Stimulated activated memory B cell treated with anti-CD40 and anti-IgM and Interleukin-4, amounts not matched to agents 10 μg/mL and 1 μg/mL and 100 μg/mL, for 72 hours (primary cell): Measurements from ENCODE around the gene FBN2.

Experiments
- ATAC-seq: fragments of 150-1000 bp; cut with Tn5 transposase; 2 replicates; pipeline ENCODE4 v1.10.0; 2021
- H3K27ac Mint-ChIP-seq: one replicate; pipeline ENCODE4 v1.8.0; 2022; ENCODE audit warnings: mild to moderate bottlenecking, mixed read lengths
- H3K27me3 Mint-ChIP-seq: one replicate; pipeline ENCODE4 v1.8.0; 2022; ENCODE audit warnings: mixed read lengths
- H3K36me3 Mint-ChIP-seq: one replicate; pipeline ENCODE4 v1.8.0; 2022; ENCODE audit warnings: mixed read lengths
- H3K4me1 Mint-ChIP-seq: one replicate; pipeline ENCODE4 v1.8.0; 2022; ENCODE audit warnings: mixed read lengths
- H3K4me3 Mint-ChIP-seq: one replicate; pipeline ENCODE4 v1.8.0; 2022; ENCODE audit warnings: mild to moderate bottlenecking, moderate library complexity, mixed read lengths
- H3K9me3 Mint-ChIP-seq: one replicate; pipeline ENCODE4 v1.8.0; 2022; ENCODE audit warnings: mixed read lengths

The FBN2 gene

GRCh38 chr5:128538000-128538249 lies at the start of gene FBN2:
Gene FBN2 (minus strand): TSS chr5:128538245. CDS start chr5:128537603, 642 bp downstream.
- Mint-ChIP-seq H3K36me3 (no peaks in the 10 kb centered on the region), H3K9me3 (no peaks in the 10 kb centered on the region), H3K27me3 (peaks cover 53% of the 10 kb centered on the region), H3K27ac (no peak within 1 kb of the TSS), H3K4me3 (no peak within 1 kb of the TSS), H3K4me1 (no peaks in the 10 kb centered on the region)
- no peak for ATAC-seq

DNA sequence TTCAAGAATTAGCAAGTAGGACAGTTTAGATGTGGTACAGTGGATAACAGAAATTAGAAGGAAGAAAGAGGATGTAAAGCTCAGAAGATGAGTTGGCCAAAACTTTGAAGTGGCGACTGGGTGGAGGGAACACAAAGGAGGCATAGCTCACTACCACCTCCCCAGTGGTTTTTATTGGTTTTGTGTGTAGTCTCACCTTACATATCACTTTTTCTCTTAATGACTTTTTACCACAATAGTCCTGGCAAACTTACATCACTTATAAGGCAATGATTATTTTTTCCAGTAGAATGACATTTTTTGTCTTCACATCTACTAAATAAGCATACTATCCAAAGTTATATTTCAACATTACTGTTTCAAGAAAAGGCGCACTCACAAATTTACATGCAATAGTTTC lies 49.2 kb upstream of the FBN2 start:
- H3K36me3 Mint-ChIP-seq = no peaks in the 10 kb centered on the region
- no peak overlapping the region for H3K27ac Mint-ChIP-seq
- H3K4me1 Mint-ChIP-seq = no peaks in the 10 kb centered on the region
- H3K27me3 Mint-ChIP-seq = no peaks in the 10 kb centered on the region
- peaks cover 3% of the 10 kb centered on the region for H3K9me3 Mint-ChIP-seq
- no peak overlapping the region for H3K4me3 Mint-ChIP-seq
- no peak for ATAC-seq

DNA sequence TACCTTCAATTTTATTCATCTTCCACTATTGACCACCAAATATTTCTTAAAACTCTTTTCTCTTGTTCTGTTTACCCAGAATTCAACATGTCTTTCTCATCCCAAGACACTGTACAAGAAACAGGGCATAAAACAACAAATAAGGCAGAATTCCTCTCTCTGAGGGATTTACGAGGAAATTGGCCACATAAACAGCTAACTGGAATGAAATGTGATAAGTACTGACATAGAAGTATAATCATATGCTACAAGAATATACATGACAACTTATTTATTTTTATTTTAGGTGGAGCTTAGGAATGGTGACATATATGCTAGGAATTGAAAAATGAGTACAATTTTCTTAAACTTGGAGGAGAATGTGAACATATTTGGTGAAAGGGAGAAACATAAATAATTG lies 48.8 kb upstream of the FBN2 start:
- Mint-ChIP-seq H3K27ac (no peak overlapping the region), H3K4me3 (no peak overlapping the region), H3K9me3 (peaks cover 3% of the 10 kb centered on the region), H3K4me1 (no peaks in the 10 kb centered on the region), H3K27me3 (no peaks in the 10 kb centered on the region), H3K36me3 (no peaks in the 10 kb centered on the region)
- ATAC-seq = no peak

- H3K27ac Mint-ChIP-seq = no peak overlapping the region
- ATAC-seq = no peak
- H3K27me3 Mint-ChIP-seq = no peaks in the 10 kb centered on the region
- no peaks in the 10 kb centered on the region for H3K4me1 Mint-ChIP-seq
- peaks cover 6% of the 10 kb centered on the region for H3K9me3 Mint-ChIP-seq
- H3K36me3 Mint-ChIP-seq = no peaks in the 10 kb centered on the region
- H3K4me3 Mint-ChIP-seq = no peak overlapping the region
These were observed 41.6 kb upstream of the FBN2 start for GRCh38 chr5:128579639-128580038.

GRCh38 chr5:128579093-128579492 lies 41.0 kb upstream of the FBN2 start:
- Mint-ChIP-seq H3K27me3 (no peaks in the 10 kb centered on the region), H3K4me1 (no peaks in the 10 kb centered on the region)

GRCh38 chr5:128574041-128574440 lies 36.0 kb upstream of the FBN2 start:
- H3K4me3 Mint-ChIP-seq = no peak overlapping the region

More at GRCh38 chr5:128579093-128579492, 41.0 kb upstream of the FBN2 start:
- Mint-ChIP-seq H3K27ac (no peak overlapping the region), H3K4me3 (no peak overlapping the region), H3K9me3 (peaks cover 6% of the 10 kb centered on the region), H3K36me3 (no peaks in the 10 kb centered on the region)
- no peak for ATAC-seq

GRCh38 chr5:128572930-128573319 lies 34.9 kb upstream of the FBN2 start:
- Mint-ChIP-seq H3K4me1 (no peaks in the 10 kb centered on the region), H3K4me3 (no peak overlapping the region), H3K27ac (no peak overlapping the region), H3K27me3 (no peaks in the 10 kb centered on the region), H3K9me3 (peaks cover 3% of the 10 kb centered on the region), H3K36me3 (no peaks in the 10 kb centered on the region)
- no peak for ATAC-seq

More at GRCh38 chr5:128574041-128574440, 36.0 kb upstream of the FBN2 start:
- H3K27me3 Mint-ChIP-seq = no peaks in the 10 kb centered on the region
- no peak overlapping the region for H3K27ac Mint-ChIP-seq
- H3K36me3 Mint-ChIP-seq = no peaks in the 10 kb centered on the region
- no peaks in the 10 kb centered on the region for H3K4me1 Mint-ChIP-seq
- H3K9me3 Mint-ChIP-seq = peaks cover 3% of the 10 kb centered on the region
- ATAC-seq = no peak

DNA sequence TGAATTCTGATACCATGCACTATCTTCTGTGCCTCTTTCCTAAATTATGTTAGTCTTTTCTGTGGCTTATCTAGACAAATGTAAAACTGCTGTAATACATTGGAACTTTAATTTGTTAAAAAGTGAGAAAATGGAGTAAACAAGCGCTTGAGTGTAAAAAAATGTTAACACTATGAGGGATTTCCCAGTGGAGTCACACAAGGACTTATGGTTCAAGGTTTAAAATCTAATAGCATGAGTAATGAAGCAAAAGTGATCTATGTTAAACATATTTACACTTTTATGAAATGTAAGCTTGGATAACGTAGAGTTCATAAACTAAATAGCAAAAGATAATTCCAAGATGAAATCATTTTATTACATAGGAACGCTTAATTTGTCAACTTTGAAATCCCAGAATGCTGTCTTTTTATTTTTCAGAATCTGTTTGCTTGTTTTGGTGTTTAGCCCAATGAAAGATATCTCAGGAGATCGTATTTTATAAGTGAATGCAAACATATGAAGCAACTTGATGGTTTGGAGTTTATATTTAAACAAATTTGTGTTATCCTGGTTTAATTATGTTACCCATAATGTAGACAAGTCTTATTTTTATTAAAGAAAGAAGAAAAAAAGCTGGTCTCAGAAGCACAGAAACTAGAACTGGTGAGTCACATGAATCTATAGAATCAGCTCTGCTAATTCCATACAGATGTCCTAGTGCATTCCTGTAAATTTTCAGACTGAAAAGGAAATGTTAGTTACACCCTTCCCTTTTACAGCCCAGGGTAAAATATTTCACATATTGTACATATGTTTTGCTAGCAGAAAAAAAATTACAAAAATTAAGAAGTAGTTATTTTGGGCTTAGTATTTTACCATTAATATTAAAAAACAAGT lies 34.2 kb upstream of the FBN2 start:
- no peaks in the 10 kb centered on the region for H3K4me1 Mint-ChIP-seq
- H3K36me3 Mint-ChIP-seq = no peaks in the 10 kb centered on the region

GRCh38 chr5:128566178-128566577 lies 28.1 kb upstream of the FBN2 start:
- no peak for ATAC-seq
- H3K27me3 Mint-ChIP-seq = no peaks in the 10 kb centered on the region

More for the DNA sequence above, 34.2 kb upstream of the FBN2 start:
- H3K27me3 Mint-ChIP-seq = no peaks in the 10 kb centered on the region
- no peak overlapping the region for H3K27ac Mint-ChIP-seq
- H3K4me3 Mint-ChIP-seq = no peak overlapping the region
- peaks cover 5% of the 10 kb centered on the region for H3K9me3 Mint-ChIP-seq
- no peak for ATAC-seq

DNA sequence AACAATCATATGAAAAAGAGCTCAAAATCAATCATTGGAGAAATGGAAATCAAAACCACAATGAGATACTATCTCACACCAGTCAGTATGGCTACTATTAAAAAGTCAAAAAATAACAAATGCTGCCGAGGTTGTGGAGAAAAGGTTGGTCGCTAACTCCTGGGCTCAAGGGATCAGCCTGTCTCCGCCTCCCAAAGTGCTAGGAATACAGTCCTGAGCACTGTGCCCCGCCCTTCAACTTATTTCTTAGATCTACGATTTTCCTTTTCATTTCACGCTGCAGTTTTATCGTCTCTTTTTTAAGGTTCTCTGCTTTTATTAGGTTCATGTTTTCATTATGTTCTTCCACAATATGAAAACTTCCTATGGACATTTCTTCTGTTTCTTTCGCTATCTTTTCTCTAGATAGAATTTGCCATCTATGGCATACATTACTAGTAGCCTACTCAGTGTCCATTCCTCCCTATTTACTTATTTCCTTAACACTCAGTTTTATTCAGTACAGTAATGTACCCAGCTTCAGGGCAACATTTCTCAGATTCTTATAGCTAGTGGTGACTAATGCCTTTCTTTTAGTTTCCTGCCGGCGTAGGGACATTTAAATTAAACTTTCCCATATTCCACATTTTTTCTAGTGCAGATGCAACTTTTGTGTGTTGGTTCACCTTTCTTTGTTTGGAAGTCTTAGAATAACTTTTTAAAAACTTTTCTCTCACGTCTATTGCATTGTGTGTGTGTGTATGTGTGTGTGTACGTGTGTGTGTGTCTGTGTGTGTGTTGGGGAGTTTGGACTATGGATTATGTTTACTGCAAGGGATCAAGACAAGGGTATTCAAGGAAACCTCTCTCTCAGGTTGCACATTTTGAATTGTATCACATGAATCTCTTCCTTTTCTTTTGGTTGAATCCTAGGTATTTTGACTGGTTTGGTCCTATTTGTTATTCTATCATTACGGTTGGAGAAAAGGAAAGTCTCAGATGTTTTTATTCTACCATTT lies 21.6 kb upstream of the FBN2 start:
- H3K36me3 Mint-ChIP-seq = no peaks in the 10 kb centered on the region
- H3K4me1 Mint-ChIP-seq = no peaks in the 10 kb centered on the region
- no peaks in the 10 kb centered on the region for H3K27me3 Mint-ChIP-seq
- no peaks in the 10 kb centered on the region for H3K9me3 Mint-ChIP-seq
- ATAC-seq = no peak
- no peak overlapping the region for H3K4me3 Mint-ChIP-seq
- H3K27ac Mint-ChIP-seq = no peak overlapping the region

More at GRCh38 chr5:128566178-128566577, 28.1 kb upstream of the FBN2 start:
- H3K4me3 Mint-ChIP-seq = no peak overlapping the region
- no peak overlapping the region for H3K27ac Mint-ChIP-seq
- no peaks in the 10 kb centered on the region for H3K36me3 Mint-ChIP-seq
- peaks cover 2% of the 10 kb centered on the region for H3K9me3 Mint-ChIP-seq
- no peaks in the 10 kb centered on the region for H3K4me1 Mint-ChIP-seq

- Mint-ChIP-seq H3K9me3 (peaks cover 18% of the 10 kb centered on the region), H3K27ac (no peak overlapping the region), H3K4me1 (no peaks in the 10 kb centered on the region), H3K36me3 (no peaks in the 10 kb centered on the region), H3K4me3 (no peak overlapping the region), H3K27me3 (no peaks in the 10 kb centered on the region)
- no peak for ATAC-seq
These were observed 15.7 kb upstream of the FBN2 start for GRCh38 chr5:128553747-128554146.

DNA sequence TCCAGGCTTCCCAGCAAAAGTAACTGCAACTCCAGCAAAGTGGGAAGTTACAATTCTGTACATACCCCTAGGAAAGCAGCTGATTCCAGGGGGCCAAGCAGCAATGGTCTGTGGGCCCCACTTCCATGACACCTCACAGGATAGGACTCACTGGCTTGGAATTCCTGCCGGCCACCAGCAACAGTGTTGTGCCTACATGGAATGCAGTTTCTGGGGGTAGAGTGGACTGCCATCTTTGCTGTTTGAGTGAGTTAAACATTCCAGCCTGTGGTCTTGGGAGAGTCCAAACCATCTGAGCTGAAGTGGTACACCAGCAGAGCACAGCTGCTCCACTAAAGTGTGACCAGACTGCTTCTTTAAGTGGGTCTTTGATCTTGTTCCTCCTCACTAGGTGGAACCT lies 13.4 kb upstream of the FBN2 start:
- Mint-ChIP-seq H3K9me3 (peaks cover 18% of the 10 kb centered on the region), H3K4me1 (no peaks in the 10 kb centered on the region), H3K27me3 (no peaks in the 10 kb centered on the region), H3K36me3 (no peaks in the 10 kb centered on the region), H3K27ac (no peak overlapping the region), H3K4me3 (no peak overlapping the region)
- no peak for ATAC-seq

DNA sequence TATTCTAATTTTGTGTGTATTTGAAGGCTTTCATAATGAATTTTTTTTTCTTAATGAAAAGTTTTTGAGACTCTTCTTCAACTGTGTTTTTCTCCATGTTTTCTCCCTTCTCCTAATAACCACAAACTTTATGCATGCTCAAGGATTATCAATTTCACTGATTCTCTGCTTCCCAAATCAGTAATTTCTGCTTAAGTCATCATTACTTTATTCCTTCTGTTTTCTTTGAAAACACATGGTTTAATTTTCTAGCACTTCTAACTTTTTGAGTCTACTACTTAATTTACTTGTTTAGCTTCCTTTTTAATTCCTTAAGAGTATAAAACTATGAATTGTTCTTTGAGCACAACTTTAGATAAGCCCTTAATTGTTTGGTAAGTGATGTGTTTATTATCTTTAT lies 11.5 kb upstream of the FBN2 start:
- Mint-ChIP-seq H3K4me1 (no peaks in the 10 kb centered on the region), H3K27me3 (no peaks in the 10 kb centered on the region), H3K9me3 (peaks cover 18% of the 10 kb centered on the region), H3K36me3 (no peaks in the 10 kb centered on the region), H3K4me3 (no peak overlapping the region), H3K27ac (no peak overlapping the region)
- no peak for ATAC-seq

GRCh38 chr5:128546658-128547281 lies 8.7 kb upstream of the FBN2 start:
- Mint-ChIP-seq H3K9me3 (peaks cover 8% of the 10 kb centered on the region), H3K27me3 (no peaks in the 10 kb centered on the region), H3K36me3 (no peaks in the 10 kb centered on the region), H3K4me1 (no peaks in the 10 kb centered on the region), H3K27ac (no peak overlapping the region), H3K4me3 (no peak overlapping the region)
- ATAC-seq = no peak

DNA sequence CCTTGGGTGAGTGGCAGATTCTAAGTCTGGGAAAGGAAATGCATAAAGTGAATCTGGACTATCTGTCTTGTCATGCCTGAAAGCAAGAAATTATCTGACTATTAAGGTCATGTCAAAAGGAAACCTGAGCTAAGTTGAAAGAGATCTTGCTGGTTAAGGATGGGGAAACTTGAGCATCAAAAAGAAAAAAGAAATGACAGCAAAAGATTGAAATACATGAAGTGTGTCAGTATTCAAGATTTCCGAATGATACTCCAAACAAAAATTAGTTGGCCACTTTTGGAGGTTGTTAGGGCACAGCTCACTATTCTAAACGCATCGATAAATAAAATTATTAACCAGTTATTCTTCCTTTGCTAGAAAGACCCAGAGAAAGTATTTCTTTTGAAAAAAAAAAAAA lies 3.3 kb upstream of the FBN2 start:
- no peak overlapping the region for H3K27ac Mint-ChIP-seq
- H3K9me3 Mint-ChIP-seq = peaks cover 5% of the 10 kb centered on the region
- no peak overlapping the region for H3K4me3 Mint-ChIP-seq
- no peaks in the 10 kb centered on the region for H3K4me1 Mint-ChIP-seq
- peaks cover 36% of the 10 kb centered on the region for H3K27me3 Mint-ChIP-seq
- no peaks in the 10 kb centered on the region for H3K36me3 Mint-ChIP-seq
- ATAC-seq = no peak
